ENCODE results near the gene CD247. TPM values are rescaled to one million over a fixed set of nuclear protein-coding genes. Genes with fewer than 3 reads are reported as not detected.

Gene CD247
- total and polyA plus RNA-seq, 10 of the 15 experiments (the other 5 are each of a cell fraction or from before 2014, with no cell fraction given) = 0.10 to 0.77 (median 0.30) TPM

DNA sequence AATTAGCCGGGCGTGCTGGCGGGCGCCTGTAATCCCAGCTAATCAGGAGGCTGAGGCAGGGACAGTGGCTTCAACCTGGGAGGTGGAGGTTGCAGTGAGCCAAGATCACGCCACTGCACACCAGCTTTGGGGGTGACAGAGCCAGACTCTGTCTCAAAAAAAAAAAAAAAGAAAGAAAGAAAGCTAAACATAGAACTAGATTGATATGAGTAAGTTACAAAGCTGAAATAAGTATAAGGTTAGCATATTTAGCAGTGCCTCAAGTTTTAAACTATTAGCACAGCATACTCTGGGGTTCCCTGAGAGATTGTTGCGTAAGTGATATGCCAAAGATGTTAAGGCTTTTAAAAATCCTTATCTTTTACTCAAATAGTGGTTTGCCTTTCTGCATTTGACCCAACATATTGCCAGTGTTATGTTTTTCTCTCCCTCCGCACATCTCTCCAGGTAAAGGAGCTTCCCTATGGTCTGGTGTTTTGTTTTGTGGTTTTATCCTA, 126.1 kb downstream of the CD247 start:
- DNase-seq (ENCODE audit: low read depth, low spot score) (no peak), ATAC-seq (no peak), FAIRE-seq (no peak)
- intact Hi-C loops (cut with micrococcal nuclease; ENCODE audit: unreplicated experiment) (no loop called here), in situ Hi-C loops (cut with MboI) (no loop called here)
- H3K4me1 ChIP-seq (ENCODE audit: control insufficient read depth, insufficient read depth, low read length) = no peaks in the 10 kb centered on the region
- ChIA-PET SMC1A (ENCODE audit: uncharacterized antibody, unreplicated experiment) (interaction anchor here (0.7 to 3.0 kb wide), 4 partner anchors 9 to 192 kb away, joined by 3 to 18 read pairs (median 8); no protein-coding TSS in a partner anchor), RAD21 (ENCODE audit: unreplicated experiment) (interaction anchor here (0.6 to 1.5 kb wide), 2 partner anchors 87 to 125 kb away, joined by 3 read pairs; no protein-coding TSS in a partner anchor), CTCF (interaction anchor here (1.0 to 2.0 kb wide), 4 partner anchors 8 to 145 kb away, joined by 3 to 8 read pairs (median 3); no protein-coding TSS in a partner anchor), POLR2A (no interaction called here)
- H3K27ac ChIP-seq (ENCODE audit: control insufficient read depth, insufficient read depth) = no peak overlapping the region
- H3K4me2 ChIP-seq (ENCODE audit: control insufficient read depth, insufficient read depth) = no peak overlapping the region
- H3K79me2 ChIP-seq (ENCODE audit: control insufficient read depth, insufficient read depth, low read length) = no peaks in the 10 kb centered on the region
- H3K4me3 ChIP-seq = no peak overlapping the region
- TF ChIP-seq BRCA1 (IDR thresholded peaks at IDR 0.05; ENCODE audit: low read depth, low read length) (no peak), PML (IDR thresholded peaks at IDR 0.05; ENCODE audit: low read length) (no peak), NRF1 (conservative IDR thresholded peaks at IDR 0.05; ENCODE audit: low read depth, low read length) (no peak), TCF7 (IDR thresholded peaks at IDR 0.05; ENCODE audit: borderline replicate concordance) (no peak), ZSCAN29 (IDR thresholded peaks at IDR 0.05) (no peak), ZZZ3 (IDR thresholded peaks at IDR 0.05; ENCODE audit: control insufficient read depth, insufficient read length, low read depth) (no peak), YY1 (IDR thresholded peaks at IDR 0.05; ENCODE audit: low read depth, low read length) (no peak), PAX8 (IDR thresholded peaks at IDR 0.05) (no peak), BCL11A (IDR thresholded peaks at IDR 0.05; ENCODE audit: low read depth, low read length) (no peak), ESRRA (IDR thresholded peaks at IDR 0.05; ENCODE audit: low read length) (no peak), ZNF384 (IDR thresholded peaks at IDR 0.05; ENCODE audit: borderline replicate concordance, low read depth, low read length) (no peak), ZNF24 (IDR thresholded peaks at IDR 0.05) (no peak), TARDBP (IDR thresholded peaks at IDR 0.05; ENCODE audit: borderline replicate concordance) (no peak), FOXK2 (IDR thresholded peaks at IDR 0.05) (no peak)
- TF ChIP-seq, protein P1, sequence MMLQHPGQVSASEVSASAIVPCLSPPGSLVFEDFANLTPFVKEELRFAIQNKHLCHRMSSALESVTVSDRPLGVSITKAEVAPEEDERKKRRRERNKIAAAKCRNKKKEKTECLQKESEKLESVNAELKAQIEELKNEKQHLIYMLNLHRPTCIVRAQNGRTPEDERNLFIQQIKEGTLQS (IDR thresholded peaks at IDR 0.05; ENCODE audit: borderline replicate concordance, extremely low read depth, low read depth, low read length) = no peak
- no peaks in the 10 kb centered on the region for H4K20me1 ChIP-seq (ENCODE audit: control insufficient read depth, insufficient read depth)
- H3K9ac ChIP-seq (ENCODE audit: control insufficient read depth, insufficient read depth, low read length) = no peak overlapping the region
- H2AFZ ChIP-seq (ENCODE audit: control insufficient read depth, low read depth, low read length) = no peak overlapping the region
- peaks cover 0 to 14% of the 10 kb centered on the region in 2 experiments; a peak in 2 of 4 replicates for H3K36me3 ChIP-seq (ENCODE audit: control insufficient read depth in 2 of 2, insufficient read depth in 2 of 2, low read length in 1 of 2)
- no peaks in the 10 kb centered on the region for H3K27me3 ChIP-seq (replicated peaks in 1 of 2; ENCODE audit: control insufficient read depth in 2 of 2, insufficient read depth in 2 of 2, low read length in 1 of 2)
- BruUV-seq (replicated peaks) = no TSS peak
- no peaks in the 10 kb centered on the region for H3K9me3 ChIP-seq (replicated peaks; ENCODE audit: control insufficient read depth, insufficient read depth, low read length)
- WGBS (ENCODE audit: insufficient coverage, insufficient replicate concordance, low lambda C conversion rate, missing lambda C conversion rate) = 97% methylated on average over 7 of the region's 7 CpGs
